ENCODE data around the gene PBX4.

Gene PBX4

DNA sequence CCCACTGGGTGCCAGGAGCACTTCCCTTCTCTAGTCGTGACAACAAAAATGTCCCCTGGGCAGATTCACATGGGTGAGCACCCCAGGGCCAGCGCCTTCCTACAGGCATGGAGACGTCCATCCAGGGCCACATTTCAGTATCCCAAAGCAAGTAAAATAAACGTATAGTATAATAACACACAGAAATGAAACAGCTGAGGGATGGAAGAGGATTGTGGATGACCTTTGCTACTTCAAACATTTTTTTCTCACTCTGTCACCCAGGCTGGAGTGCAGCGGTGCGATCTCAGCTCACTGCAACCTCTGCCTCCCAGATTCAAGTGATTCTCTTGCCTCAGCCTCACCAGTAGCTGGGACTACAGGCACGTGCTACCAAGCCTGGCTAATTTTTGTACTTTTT lies 52.2 kb downstream of the PBX4 start:
- H3K9me3 Mint-ChIP-seq: no peaks in the 10 kb centered on the region
- no peak overlapping the region for H3K4me3 Mint-ChIP-seq
- ATAC-seq (replicated peaks; ENCODE audit: extremely low read depth, poor library complexity, severe bottlenecking) (no peak), DNase-seq (ENCODE audit: low spot score in 2 of 2) (no peak)
- peaks cover 31% of the 10 kb centered on the region for H3K36me3 Mint-ChIP-seq (ENCODE audit: insufficient read depth)
- no peaks in the 10 kb centered on the region for H3K27me3 Mint-ChIP-seq
- H3K27ac Mint-ChIP-seq (ENCODE audit: low read depth): no peak overlapping the region
- peaks cover 25% of the 10 kb centered on the region for H3K4me1 Mint-ChIP-seq

GRCh38 chr19:19563348-19563848 lies 55.1 kb downstream of the PBX4 start:
- no peak for DNase-seq (ENCODE audit: low spot score in 2 of 2)
- peaks cover 17% of the 10 kb centered on the region for H3K4me1 Mint-ChIP-seq
- H3K36me3 Mint-ChIP-seq (ENCODE audit: insufficient read depth): peaks cover 25% of the 10 kb centered on the region
- no peaks in the 10 kb centered on the region for H3K27me3 Mint-ChIP-seq
- H3K4me3 Mint-ChIP-seq: no peak overlapping the region
- H3K27ac Mint-ChIP-seq (ENCODE audit: low read depth): peak overlapping the region; percentile 53
- no peak for ATAC-seq (replicated peaks; ENCODE audit: extremely low read depth, poor library complexity, severe bottlenecking)
- no peaks in the 10 kb centered on the region for H3K9me3 Mint-ChIP-seq

- H3K27ac Mint-ChIP-seq (ENCODE audit: low read depth): peak overlapping the region; percentile 53
- no peak overlapping the region for H3K4me3 Mint-ChIP-seq
- H3K36me3 Mint-ChIP-seq (ENCODE audit: insufficient read depth): peaks cover 25% of the 10 kb centered on the region
- H3K27me3 Mint-ChIP-seq: no peaks in the 10 kb centered on the region
- no peaks in the 10 kb centered on the region for H3K9me3 Mint-ChIP-seq
- DNase-seq (ENCODE audit: low spot score in 2 of 2) (no peak), ATAC-seq (replicated peaks; ENCODE audit: extremely low read depth, poor library complexity, severe bottlenecking) (peak; percentile 73)
- peaks cover 15% of the 10 kb centered on the region for H3K4me1 Mint-ChIP-seq
Observed at GRCh38 chr19:19562665-19563347, 55.7 kb downstream of the PBX4 start.

- H3K27ac Mint-ChIP-seq (ENCODE audit: low read depth): peak overlapping the region; percentile 53
- peaks cover 12% of the 10 kb centered on the region for H3K4me1 Mint-ChIP-seq
- DNase-seq (ENCODE audit: low spot score in 2 of 2) (no peak), ATAC-seq (replicated peaks; ENCODE audit: extremely low read depth, poor library complexity, severe bottlenecking) (no peak)
- peaks cover 25% of the 10 kb centered on the region for H3K36me3 Mint-ChIP-seq (ENCODE audit: insufficient read depth)
- no peak overlapping the region for H3K4me3 Mint-ChIP-seq
- no peaks in the 10 kb centered on the region for H3K9me3 Mint-ChIP-seq
- no peaks in the 10 kb centered on the region for H3K27me3 Mint-ChIP-seq
Observed at GRCh38 chr19:19561946-19562664, 56.4 kb downstream of the PBX4 start.

DNA sequence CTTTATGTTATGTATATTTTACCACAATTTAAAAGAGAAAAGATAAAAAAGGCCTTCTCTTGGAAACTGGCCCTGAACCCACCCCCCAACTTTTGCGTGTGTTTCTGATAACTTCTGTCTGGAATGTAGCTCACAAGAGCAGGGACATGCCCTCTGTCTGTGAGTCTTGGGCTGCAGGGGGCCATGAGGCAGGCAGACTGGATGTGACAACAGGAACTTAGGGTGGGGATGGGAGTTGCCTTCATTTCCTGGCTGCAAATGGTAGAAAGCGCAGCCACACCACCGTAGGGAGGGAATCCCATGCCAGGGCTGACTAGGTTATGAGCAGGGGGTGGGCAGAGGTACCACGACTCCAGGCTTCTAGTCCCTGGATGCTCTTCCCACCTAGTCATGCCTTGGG lies 58.6 kb downstream of the PBX4 start:
- H3K27me3 Mint-ChIP-seq: no peaks in the 10 kb centered on the region
- no peak overlapping the region for H3K27ac Mint-ChIP-seq (ENCODE audit: low read depth)
- no peak overlapping the region for H3K4me3 Mint-ChIP-seq
- ATAC-seq (replicated peaks; ENCODE audit: extremely low read depth, poor library complexity, severe bottlenecking) (no peak), DNase-seq (ENCODE audit: low spot score in 2 of 2) (no peak)
- H3K36me3 Mint-ChIP-seq (ENCODE audit: insufficient read depth): peaks cover 21% of the 10 kb centered on the region
- H3K9me3 Mint-ChIP-seq: no peaks in the 10 kb centered on the region
- peaks cover 12% of the 10 kb centered on the region for H3K4me1 Mint-ChIP-seq

GRCh38 chr19:19558636-19559035 lies 59.9 kb downstream of the PBX4 start:
- ATAC-seq (replicated peaks; ENCODE audit: extremely low read depth, poor library complexity, severe bottlenecking) (no peak), DNase-seq (ENCODE audit: low spot score in 2 of 2) (no peak)
- Mint-ChIP-seq H3K9me3 (no peaks in the 10 kb centered on the region), H3K27me3 (no peaks in the 10 kb centered on the region), H3K27ac (ENCODE audit: low read depth) (peak overlapping the region; percentile 42), H3K4me1 (peaks cover 17% of the 10 kb centered on the region), H3K36me3 (ENCODE audit: insufficient read depth) (peaks cover 20% of the 10 kb centered on the region), H3K4me3 (no peak overlapping the region)

GRCh38 chr19:19558055-19558454 lies 60.4 kb downstream of the PBX4 start:
- no peak overlapping the region for H3K4me3 Mint-ChIP-seq
- ATAC-seq (replicated peaks; ENCODE audit: extremely low read depth, poor library complexity, severe bottlenecking): no peak
- no peak for DNase-seq (ENCODE audit: low spot score in 2 of 2)
- H3K27ac Mint-ChIP-seq (ENCODE audit: low read depth): peak overlapping the region; percentile 71
- H3K9me3 Mint-ChIP-seq: no peaks in the 10 kb centered on the region
- H3K27me3 Mint-ChIP-seq: no peaks in the 10 kb centered on the region
- peaks cover 17% of the 10 kb centered on the region for H3K36me3 Mint-ChIP-seq (ENCODE audit: insufficient read depth)
- H3K4me1 Mint-ChIP-seq: peaks cover 14% of the 10 kb centered on the region

DNA sequence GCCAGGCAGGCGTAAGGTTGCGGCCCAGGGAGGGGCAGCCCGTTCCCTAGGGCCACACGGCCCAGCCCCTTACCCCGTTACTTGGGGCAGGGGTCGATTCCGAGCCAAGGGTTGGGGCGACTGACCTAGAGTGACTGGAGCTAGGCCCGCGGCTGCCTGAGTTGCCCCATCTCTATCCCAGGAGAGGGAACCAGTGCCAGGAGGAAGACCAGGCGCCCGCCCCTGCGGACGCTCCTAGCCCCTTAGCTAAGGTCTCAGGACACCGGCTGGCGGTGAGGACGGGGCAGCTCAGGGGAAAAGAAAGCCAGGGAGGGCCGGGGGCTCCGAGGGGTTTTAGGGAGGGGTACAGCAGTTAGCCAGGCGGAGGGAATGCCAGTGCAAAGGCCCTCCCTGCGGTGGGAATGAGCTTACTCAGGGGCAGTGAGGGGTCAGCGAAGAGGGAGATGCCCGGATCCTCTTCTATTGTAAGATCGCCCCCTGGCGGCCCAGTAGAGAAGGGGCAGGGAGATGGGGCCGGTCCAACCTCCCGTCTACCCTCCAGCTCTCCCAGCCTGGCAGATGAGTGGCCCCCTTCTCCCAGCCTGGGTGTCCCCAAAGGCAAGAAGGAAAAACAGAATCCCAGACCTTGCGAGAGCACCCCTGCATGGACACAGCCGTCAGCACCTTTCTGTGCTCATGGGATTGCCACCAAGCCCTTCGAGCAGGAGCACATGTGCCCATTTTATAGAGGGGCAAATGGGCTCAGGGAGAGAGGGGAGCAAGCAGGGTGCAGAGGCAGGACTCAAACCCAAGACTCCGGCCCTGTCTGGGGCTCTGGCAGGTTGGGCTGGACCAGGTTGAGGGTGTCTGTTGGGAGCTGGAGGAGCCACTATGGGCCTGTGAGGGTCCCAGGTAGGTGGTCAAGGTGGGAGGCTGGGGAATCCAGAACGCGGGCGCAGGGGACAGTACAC lies 64.1 kb downstream of the PBX4 start:
- ATAC-seq (replicated peaks; ENCODE audit: extremely low read depth, poor library complexity, severe bottlenecking) (no peak), DNase-seq (ENCODE audit: low spot score in 2 of 2) (peak in 1 of 2 donors; percentile 46)
- peaks cover 6% of the 10 kb centered on the region for H3K36me3 Mint-ChIP-seq (ENCODE audit: insufficient read depth)
- H3K4me3 Mint-ChIP-seq: no peak overlapping the region
- H3K4me1 Mint-ChIP-seq: peaks cover 5% of the 10 kb centered on the region
- H3K27ac Mint-ChIP-seq (ENCODE audit: low read depth): no peak overlapping the region
- H3K27me3 Mint-ChIP-seq: no peaks in the 10 kb centered on the region
- no peaks in the 10 kb centered on the region for H3K9me3 Mint-ChIP-seq

DNA sequence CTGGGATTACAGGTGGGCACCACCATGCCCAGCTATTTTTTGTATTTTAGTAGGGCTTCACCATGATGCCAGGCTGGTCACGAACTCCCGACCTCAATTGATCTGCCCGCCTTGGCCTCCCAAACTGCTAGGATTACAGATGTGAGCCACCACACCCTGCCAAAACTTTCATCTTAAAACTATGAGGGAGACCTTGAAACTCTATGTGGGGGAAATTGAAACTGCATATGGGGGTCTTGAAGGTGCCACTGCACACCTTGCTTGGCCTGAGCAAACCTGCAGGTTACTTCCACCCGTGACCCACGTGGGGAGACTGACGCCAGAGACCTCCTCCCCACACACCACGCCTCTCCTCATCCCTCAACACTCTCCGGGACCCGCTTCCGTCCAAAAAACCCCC lies 64.8 kb downstream of the PBX4 start:
- ATAC-seq (replicated peaks; ENCODE audit: extremely low read depth, poor library complexity, severe bottlenecking) (no peak), DNase-seq (ENCODE audit: low spot score in 2 of 2) (no peak)
- Mint-ChIP-seq H3K27ac (ENCODE audit: low read depth) (no peak overlapping the region), H3K9me3 (no peaks in the 10 kb centered on the region), H3K4me1 (peaks cover 5% of the 10 kb centered on the region), H3K27me3 (no peaks in the 10 kb centered on the region), H3K4me3 (no peak overlapping the region), H3K36me3 (ENCODE audit: insufficient read depth) (peaks cover 6% of the 10 kb centered on the region)

DNA sequence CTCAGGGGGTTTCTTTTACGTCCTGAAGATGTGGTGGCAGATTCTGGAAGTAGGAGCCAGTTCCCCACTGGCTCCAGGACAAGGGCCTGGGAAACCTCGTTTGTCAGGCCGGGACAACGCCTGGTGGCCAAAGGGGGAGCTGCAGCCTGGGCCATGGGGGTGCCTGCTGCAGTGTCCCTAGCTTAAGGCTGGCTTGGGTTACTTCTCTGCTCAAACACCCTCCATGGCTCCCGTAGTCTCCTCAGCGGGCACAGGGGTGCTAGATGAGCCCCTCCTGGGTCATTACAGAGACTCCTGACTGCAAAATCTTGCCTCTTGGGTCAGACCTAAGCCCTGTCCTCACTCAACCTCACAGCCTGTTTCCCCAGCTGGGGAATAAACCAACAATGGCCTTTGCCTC lies 65.7 kb downstream of the PBX4 start:
- Mint-ChIP-seq H3K27me3 (no peaks in the 10 kb centered on the region), H3K9me3 (no peaks in the 10 kb centered on the region), H3K27ac (ENCODE audit: low read depth) (no peak overlapping the region), H3K4me3 (no peak overlapping the region), H3K4me1 (peaks cover 5% of the 10 kb centered on the region), H3K36me3 (ENCODE audit: insufficient read depth) (peaks cover 6% of the 10 kb centered on the region)
- ATAC-seq (replicated peaks; ENCODE audit: extremely low read depth, poor library complexity, severe bottlenecking) (no peak), DNase-seq (ENCODE audit: low spot score in 2 of 2) (no peak)

GRCh38 chr19:19551853-19552192 lies 66.7 kb downstream of the PBX4 start:
- Mint-ChIP-seq H3K9me3 (no peaks in the 10 kb centered on the region), H3K4me1 (peaks cover 5% of the 10 kb centered on the region), H3K36me3 (ENCODE audit: insufficient read depth) (peaks cover 4% of the 10 kb centered on the region), H3K4me3 (no peak overlapping the region), H3K27ac (ENCODE audit: low read depth) (no peak overlapping the region), H3K27me3 (no peaks in the 10 kb centered on the region)
- ATAC-seq (replicated peaks; ENCODE audit: extremely low read depth, poor library complexity, severe bottlenecking) (no peak), DNase-seq (ENCODE audit: low spot score in 2 of 2) (no peak)

DNA sequence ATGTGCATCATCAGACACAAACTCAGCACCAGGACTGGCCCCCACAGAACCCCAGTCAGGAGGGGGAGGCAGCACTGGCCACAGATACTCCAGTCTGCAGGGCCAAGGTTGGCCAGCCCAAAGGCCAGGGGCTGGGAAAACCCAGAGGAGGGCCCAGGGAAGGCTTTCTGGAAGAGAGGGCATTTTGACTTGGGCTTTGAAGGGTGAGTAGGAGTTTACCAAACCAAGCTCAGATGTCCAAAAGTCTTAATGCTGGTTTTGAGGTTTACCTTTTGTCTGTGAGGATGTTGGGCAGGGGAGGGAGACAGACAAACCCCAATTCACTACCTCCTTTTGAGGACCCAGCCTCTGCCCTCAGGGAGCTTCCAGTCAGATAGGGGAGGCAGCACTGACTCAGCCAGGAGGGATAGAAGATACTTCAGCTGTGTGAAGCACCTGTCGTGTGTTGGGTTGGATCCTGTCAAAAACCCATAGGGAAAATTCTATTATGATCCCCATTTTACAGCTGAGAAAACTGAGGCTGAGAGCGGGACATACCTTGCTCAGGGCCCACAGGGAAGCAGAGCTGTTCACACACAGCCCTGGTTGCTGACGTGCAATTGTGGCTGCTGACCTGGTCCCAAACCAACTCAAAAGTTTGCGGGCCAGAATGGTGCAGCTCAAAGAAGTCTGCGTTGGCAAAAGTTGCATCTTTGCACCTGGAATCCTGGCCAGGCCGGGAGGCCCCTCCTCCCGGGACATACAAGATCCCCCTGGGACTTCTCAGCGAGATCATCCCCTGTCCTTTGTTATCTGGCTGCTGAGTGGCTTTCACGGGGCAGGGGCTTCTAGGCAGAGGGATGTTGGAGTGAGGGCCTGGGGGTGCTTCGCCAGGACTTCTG lies 67.3 kb downstream of the PBX4 start:
- peaks cover 5% of the 10 kb centered on the region for H3K4me1 Mint-ChIP-seq

More for the DNA sequence above, 67.3 kb downstream of the PBX4 start:
- Mint-ChIP-seq H3K9me3 (no peaks in the 10 kb centered on the region), H3K27me3 (no peaks in the 10 kb centered on the region), H3K27ac (ENCODE audit: low read depth) (no peak overlapping the region), H3K4me3 (no peak overlapping the region), H3K36me3 (ENCODE audit: insufficient read depth) (peaks cover 6% of the 10 kb centered on the region)
- no peak for DNase-seq (ENCODE audit: low spot score in 2 of 2)
- ATAC-seq (replicated peaks; ENCODE audit: extremely low read depth, poor library complexity, severe bottlenecking): no peak

Measured in central memory CD8-positive, alpha-beta T cell (primary cell).